Activated naive CD4-positive, alpha-beta T cell treated with Interleukin-2 at 50 U/mL for 16 hours (primary cell): ENCODE results near the gene LTBP2.

Source experiments
- DNase-seq: peaks from one replicate; pipeline ENCODE4 v3.0.0-alpha.2; 2020

The LTBP2 gene

DNA sequence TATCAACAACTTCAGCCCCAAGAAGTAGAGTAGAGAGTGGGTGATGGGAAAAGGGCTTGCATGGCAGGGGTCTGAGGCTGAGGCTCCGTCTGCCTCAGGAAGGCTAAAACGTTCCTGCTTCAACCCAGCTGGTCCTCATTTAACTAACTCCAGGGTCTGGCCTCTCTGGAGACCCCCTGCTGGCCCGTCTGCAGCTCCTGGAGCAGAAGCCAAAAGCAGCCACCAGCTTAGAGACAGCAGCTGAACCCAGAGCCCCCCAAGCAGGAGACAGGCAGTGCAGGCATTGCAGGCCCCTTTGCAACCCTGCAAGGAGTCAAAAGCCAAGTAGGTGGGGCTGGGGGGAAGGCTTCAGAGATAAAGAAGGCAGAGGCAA, 25.1 kb upstream of the LTBP2 start:
- DNase-seq, result no peak

DNA sequence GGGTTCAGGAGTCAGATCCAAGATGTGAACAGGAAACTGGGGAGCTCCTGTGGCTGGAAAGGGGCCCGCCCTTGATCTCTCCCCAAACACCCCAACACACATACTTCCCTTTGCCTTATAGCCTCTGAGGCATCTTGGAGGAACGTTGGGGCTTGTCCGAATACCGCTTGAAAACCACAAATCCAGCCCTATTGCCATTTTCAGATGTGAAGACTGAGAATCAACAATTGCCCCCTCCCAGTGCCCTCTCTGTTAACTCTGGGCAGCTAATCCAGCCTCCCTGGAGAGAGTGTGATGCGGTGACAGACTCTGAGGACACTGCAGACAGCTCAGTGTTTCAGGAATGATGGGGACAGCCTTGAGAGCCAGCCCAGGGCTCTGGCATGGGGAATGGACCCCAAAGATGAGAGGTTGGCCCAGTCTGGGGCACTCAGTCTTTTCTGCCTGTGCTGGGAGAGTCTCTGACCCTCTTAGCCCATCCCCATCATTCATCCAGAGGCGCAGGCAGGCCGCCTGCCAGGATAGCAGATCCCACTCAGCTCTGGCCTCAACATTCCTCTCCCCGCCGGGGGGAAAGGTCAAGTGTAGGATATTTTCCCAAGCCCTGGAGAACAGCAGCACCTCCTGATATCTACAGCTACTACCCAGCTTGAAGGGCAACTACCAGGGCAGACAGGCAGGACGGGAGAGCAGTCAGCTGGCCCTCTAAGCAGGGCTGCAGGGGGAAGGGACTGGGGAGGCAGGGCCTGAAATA, 24.6 kb upstream of the LTBP2 start:
- DNase-seq, result no peak

DNA sequence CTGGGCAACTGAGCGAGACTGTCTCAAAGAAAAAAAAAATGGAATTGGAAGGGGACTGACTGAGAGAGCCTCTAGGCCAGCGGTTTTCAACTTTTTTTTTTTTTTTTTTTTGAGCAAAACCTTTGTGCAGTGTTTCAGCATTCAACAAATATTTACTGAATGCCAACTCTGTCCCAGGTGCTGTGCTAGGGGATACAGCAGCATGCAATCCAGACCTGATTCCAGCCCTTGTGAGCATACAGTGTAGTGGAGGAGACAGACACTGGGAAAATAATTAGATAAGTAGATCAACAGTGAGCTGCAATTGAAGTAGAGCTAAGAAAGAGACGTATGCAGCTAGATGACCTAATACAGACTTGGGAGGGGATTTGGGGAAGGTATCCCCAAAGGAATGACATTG, 23.8 kb upstream of the LTBP2 start:
- no peak for DNase-seq

DNA sequence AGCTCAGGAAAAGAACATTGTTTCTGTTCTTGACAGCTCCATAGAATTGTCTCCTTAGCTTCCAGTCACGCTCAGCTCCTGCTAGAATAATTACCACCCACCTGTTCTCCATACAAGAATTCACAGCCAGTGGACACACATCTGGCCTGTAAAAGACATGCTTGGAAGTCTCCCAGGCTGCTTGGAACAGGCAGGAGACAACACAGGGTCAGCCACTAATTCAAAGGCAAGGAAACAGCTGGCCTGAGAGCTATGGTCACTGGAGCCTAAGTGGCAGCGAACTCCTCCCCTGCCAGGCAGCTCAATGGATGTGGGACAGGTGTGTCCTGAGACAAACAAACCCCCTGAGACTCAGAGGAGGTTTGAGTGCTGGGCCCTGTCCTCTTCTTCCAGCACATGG, 22.9 kb upstream of the LTBP2 start:
- no peak for DNase-seq

DNA sequence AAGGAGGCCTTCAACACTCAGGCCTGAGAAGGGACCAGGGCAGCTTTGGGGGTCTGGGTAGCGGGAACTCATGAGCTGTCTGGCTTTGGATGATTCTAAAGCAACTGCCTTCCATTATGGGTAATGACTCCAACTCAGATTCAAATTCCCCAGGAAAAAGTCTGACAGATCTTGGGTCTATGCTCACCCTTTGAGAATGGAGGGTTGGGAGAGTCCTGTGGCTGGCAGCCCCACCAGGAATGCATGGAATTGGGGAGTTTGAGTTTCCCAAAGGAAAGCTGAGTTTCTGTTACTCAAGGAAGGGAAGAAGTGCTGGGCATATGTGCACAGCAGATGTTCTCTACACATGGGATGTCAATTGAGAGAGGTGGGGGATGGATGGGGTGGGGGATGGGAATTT, 22.4 kb upstream of the LTBP2 start:
- no peak for DNase-seq

DNA sequence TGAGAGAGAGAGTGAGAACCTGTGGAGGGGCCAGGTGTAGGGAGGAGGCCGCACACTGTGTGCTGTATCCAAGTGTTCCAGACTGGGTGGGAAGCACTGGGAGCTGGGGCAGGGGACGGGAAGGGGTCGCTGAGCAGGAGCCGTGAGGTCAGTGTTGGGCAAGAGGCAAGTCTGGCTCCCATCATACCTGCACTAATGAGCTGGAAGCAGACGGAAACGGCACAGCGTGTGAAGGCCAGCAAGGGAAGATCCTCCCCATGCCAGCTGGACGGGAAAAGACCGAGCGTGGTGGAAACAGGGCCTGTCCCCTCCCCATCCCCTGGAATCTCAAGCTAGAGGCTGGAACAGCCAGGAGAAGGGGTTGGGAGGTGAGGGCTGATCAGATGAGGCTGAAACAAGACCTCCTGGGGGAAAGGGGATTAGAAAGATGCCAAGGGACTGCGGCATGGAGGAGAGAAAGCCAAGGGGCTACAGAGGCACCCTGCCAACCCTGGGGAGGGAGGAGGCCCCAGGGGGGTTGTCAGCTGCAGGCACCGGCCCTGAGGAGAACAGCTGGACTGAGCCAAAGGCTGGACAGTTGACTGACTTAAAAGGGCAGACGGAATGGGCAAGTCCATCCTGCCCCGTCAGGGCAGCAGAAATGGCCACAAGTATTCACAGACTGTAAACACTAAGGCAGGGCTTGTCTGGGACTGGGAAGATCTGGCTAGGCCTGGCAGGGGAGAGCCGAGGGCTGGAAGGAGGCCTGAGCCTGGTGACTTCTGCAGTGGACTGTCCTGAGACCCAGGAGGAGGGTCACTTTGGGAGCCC, 19.0 kb upstream of the LTBP2 start:
- DNase-seq, result no peak

DNA sequence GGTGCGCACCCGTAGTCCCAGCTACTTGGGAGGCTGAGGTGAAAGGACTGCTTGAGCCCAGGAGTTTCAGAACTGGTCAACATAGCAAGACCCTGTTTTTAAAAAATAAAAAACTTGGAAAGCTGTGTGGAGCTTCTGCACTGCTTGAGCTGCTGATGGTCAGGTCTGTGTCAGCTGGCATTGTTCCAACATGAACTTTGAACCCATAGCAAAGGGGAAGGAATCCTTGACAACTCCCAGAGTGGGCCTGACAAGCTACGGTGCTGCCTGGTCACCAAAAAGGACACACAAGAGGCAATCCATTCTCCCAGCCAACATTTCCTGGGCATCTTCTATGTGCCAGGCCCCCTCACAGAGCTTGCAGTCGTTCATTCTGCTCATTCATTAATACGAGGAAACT, 16.4 kb upstream of the LTBP2 start:
- DNase-seq, result no peak

DNA sequence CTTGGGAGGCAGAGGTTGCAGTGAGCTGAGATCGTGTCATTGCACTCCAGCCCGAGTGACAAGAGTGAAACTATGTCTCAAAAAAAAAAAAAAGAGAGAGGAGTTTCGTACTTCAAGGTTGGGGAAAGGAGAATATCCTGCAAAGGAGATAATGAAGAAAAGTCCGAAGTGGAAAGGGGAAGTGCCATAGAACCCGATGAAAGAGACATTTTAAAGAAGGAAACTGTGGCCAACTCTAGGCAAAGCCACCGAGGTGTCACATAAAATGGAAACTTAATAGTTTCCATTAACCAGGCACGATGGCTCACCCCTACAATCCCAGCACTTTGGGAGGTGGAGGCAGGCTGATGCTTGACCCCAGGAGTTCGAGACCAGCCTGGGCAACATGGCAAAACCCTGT, 15.0 kb upstream of the LTBP2 start:
- DNase-seq, result no peak

DNA sequence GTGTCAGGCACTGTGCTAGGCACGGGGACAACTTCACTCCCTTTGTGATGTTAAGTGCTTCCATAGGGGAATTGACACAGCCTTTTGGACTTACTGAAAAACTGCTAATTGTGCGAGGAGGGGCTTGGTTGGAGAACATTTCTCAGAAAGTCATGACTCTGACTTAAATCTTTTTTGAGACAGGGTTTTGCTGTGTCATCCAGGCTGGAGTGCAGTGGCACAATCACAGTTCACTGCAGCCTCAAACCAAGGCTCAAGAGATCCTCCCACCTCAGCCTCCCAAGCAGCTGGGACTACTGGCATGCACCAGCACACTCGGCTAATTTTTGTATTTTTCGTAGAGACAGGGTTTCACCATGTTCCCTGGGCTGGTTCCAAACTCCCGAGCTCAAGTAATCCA, 10.2 kb upstream of the LTBP2 start:
- no peak for DNase-seq

DNA sequence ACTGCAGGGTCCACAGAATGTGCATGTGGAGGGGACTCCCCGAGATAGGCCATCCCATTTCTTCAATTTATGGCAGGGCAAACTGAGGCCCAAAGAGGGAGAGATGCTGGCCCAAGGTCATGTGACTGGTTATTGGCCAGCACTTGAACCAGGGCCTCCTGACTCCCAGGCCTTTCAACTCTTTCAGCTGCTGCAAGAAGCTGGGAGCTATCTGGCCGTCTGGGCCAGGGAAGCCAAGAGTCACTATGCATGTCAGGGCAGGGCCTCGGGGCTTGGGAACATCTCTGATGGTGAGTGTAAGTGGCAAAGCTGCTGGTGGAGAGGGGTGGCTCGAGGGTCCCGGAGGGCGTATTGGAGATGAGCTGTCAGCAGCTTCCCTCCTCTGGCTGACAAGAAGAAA, 9.5 kb upstream of the LTBP2 start:
- DNase-seq, result no peak

DNA sequence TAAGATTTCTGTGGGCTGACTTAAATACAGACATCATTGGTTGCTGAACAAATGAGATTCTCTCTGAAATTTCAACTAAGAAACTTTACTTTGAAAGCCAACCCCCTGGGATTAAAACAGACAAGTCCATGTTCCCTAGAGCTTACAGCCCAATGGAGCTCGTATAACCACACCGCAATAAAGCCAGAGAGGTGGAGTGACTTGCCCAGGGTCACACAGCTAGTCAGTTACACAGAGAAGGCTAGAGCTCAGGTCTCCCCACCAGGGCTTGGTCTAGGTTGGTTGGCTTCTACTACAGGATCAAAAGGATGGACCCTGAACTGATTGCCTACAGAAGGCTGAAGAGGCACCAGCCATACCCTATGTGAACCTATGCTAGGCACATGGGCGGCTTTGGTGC, 8.9 kb upstream of the LTBP2 start:
- DNase-seq, result no peak

DNA sequence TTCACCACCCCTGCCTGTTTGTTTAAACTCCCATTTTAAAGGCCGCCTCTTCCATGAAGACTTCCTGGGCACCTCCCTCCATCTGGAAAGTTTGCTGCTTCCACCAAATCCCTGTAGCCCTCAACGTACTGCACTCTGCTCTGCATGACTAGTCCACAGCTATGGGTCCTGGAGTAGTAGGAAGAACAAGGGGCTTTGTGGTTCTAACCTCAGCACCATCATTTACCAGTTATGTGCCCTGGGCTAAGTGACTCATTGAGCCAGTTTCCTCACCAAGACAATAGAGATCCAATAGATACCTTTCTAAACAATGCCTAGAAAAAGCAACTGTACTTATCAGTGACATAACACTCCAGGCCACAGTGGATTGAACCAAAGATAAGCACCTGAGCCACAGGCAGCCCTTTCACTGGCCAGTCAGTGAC, 8.5 kb upstream of the LTBP2 start:
- DNase-seq, result peak; percentile 36

DNA sequence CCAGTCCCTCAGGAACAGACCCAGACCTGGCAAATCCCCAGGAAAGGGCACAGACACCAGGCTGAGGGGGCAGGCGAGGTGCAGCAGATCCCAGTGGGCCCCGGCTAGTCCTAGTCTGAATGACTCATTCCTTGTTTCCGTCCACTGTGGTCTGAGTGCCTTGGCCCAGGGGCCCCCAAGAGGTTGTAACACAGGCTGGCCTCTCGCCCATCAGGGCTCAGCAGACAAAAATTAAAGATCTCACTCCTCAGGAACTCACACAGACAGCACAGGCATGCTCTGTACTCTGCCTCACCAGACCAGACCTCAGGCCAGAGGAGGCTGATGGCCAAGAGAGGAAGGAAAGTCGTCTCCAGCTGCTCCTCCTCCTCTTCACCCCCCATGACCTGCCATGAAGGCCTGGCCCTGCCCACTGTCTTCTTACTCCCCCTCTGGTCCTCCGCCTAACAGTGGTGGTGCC, 7.7 kb upstream of the LTBP2 start:
- DNase-seq, result no peak

DNA sequence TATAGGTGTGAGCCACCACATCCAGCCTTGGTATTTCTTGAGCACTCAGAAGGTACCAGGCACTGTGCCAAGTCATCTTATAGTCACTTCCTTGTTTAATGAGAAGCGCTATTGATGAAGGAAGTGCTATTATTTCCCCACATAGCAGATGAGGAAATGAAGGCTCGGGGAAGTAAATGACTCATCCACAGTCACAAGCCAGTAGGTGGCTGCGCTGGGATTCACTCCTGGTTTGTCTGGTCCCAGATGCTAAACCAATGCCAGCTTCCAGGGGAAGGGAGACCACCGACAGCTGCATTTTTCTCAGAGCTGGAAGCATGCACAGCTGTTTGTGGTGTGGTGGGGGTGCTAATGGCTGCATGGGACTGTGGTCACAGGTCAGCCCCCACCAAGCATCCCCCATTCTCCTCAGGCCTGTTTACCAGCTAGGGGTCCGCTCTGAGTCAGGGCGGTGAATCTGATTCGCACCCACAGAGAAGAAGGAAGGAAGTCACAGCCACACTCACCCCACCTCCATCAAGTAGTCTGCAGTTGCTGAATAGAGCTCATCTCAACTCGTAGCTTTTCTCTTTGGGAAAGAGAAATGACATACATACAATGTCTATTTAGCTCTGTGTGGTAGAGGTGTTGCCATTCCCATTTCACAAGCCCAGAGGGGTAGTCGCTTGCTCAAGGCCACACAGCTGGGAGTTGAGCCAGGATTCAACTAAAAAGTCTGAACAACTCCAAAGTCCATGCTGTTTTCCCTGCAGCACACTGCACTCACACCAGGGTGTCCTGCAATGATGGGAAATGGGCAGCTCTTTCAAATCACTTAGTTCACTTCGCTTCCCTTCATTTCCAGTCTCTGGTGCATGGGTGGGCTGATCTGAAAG, 6.3 kb upstream of the LTBP2 start:
- DNase-seq, result peak; percentile 68

DNA sequence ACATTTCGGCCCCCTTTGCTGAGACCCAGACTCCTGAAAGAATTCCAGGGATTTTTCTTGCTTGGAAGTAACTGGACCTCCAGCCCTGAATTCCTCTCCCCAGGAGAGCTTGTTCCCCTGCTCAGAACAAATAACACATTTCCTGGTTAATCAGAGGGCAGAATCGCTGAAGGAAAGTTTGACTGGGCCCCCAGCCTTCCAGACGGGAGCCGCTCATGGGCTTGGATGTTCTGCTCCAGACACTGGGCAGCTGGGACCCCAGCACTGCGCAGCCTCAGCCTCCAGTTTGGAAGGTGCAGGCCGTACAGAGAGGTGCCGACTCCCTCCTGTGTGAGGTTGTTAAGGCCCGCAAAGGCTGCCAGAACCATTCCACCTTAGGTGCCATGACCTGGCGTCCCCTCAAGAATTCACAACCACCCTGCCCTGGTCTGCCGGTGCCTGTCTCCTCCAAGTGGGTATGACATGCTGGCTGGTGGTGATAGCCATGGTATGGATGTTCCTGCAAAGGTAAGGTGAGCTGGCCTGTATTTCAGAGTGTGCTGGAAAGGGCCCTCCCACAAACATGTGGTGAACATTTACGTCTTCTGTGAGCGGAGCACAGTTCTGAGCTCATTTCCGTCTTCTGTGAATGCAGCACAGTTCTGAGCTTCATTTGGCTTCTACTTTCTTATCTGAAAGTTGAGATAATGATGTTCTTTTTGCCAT, 5.1 kb upstream of the LTBP2 start:
- DNase-seq, result no peak

DNA sequence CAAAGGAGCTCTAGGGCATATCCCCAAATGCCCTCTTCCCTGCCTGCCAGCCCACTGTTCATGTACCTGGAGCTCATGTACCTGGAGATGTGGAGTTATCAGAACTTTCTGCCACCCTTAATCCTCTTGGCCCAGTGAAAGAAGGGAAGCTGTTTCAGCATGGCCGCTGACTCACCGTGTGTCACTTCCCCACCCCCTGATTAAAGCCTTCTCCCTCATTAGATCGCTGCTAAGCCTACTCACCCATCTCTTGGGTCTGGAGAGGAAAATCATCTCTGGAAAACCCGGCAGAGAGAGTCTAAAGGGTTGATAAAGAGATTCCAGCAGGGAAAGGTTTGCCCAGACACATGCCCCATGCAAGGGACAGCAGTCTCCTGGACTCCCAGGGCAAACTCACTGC, 4.5 kb upstream of the LTBP2 start:
- peak; percentile 31 for DNase-seq

DNA sequence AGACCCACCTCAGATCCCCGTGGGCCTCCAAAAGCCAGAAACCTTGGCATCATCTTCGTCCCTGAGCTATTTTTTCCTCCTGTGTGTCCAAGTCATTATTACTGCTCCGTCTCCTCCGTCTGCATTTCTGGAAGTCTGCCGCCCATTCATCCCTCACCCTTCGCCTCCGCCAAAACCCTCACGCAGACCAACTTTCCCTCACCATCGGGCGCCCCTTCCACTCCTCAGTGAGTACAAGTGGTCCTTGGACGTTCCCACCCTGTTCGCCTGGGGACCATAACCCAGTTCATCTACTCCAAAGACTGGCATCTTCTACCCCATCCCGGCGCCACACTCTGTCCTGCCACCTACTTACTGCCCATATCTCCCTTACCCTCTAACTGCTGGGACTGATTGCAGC, 3.7 kb upstream of the LTBP2 start:
- no peak for DNase-seq

DNA sequence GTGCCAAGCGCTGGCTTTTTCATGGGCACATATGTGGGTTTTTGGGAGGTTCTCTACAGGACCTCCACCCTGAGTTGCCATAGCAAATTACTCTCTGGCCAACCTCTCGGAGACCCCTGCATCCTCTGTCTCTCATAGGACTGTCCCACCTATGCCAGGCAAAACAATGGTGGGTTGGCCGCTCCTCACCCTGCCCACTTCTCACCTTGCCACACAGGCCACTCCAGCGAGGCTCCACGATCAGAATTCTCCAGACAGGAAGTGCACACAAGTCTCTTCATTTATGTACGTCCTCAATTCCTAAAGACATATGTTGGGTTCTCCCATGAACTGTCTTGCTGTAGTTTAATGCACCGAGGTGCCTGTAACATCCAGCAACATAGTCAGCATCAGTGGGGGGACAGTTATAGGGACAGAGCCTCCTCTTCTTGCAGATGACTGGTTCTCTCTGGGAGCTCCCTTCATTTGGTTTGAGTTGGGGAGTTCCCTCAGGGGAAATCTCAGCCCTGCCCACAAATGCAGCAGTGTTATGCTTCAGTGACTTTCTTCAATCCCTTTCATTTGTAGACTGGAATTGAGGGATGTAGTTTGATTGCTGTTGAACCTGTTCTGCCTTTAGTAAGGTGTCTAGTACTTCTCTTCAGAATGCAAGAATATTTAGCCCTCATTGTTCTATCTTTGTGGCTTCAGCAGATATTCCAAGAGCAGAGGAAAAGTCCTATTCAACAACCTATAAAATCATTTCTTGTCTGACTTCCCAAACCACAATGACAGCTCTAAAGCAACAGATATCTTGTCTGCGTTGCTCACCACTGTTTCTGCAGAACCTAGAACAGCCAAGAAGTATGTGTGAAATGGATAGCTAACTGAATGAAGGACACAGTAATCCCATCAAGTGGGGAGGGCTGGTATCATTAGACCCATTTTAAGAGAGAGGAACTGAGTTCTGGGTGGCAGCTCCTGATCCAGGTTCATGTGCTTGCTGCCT, 2.8 kb upstream of the LTBP2 start:
- DNase-seq, result no peak

DNA sequence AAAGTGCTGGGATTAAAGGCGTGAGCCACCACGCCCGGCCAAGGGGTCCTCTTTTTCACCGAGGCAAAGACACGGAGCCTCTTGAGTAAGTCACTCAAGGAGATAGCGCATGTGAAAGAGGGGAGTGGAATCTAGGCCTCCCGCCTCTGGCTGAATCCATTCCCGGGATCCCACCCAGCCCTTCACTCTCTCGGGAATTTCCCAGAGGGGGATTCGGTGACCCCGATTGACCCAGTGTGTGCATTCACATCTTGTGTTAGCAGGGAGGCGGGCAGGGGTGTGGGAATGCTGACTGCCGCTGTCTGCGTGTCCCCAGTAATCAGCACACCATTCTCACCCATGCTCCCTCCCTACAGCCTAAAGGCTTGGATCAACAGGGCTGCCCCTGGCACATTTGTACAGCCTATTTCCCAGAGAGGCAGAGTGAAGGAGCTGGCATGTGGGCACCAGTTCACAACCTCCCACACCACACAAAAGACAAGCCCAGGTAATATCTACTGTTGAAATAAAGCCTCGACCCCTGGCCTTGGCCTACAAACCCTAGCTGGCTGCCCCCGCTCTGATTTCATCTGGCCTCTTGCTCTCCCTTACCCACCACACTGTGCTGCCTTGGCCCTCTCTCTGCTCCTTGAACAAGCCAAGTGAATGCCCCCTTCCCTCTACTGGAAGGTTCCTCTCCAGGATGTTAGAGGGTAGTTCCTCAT, 1.3 kb upstream of the LTBP2 start:
- DNase-seq, result no peak

DNA sequence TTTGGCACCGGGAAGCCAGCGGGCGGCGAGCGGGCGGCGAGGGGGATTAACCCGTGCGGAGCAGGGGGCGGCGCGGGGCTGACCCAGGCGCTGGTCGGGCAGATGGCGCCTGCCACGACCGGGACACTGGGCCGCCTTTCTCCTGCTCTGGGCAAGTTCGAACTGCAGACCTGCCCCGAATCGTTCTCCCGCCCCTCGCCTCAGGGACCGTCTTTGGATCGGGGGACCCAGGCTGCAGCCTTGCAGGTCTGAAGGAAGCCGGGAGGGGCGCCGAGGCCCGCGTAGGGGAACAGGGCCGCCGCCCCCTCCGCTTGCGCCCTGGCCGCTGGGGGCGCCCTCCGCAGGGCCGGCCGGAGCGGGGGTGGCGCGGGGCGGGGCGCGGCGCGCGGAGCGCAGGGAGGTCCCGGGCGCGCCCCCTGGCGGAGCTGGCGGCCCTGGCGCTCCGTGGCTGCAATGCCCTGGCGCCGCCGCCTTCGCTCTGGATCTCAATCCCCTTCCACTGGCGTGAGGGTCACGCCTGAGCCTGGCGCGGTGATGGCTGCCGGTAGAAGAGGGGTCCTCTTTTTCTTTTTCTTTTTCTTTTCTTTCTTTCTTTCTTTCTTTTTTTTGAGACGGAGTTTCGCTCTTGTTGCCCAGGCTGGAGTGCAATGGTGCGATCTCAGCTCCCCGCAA, 449 bp upstream of the LTBP2 start:
- peak; percentile 83 for DNase-seq
